K562 (cell line): ENCODE measurements around the gene CREM. TPM values are rescaled to one million over a fixed set of nuclear protein-coding genes. Genes with fewer than 3 reads are reported as not detected.

ENCODE experiments used
- CTCF ChIP-seq, 3 experiments: IDR thresholded peaks in 2 of 3; conservative IDR thresholded peaks in 1 of 3; 2 replicates each; pipeline ENCODE4 v1.5.1; 2011 to 2012; ENCODE audit warnings: low read length in 3 of 3, mild to moderate bottlenecking in 3 of 3, control low read depth in 2 of 3, improper control_type of control experiment in 1 of 3, inconsistent platforms in 1 of 3, low read depth in 1 of 3, mixed read lengths in 1 of 3, moderate library complexity in 1 of 3; ENCODE audit not compliant: insufficient read depth in 2 of 3
- GABPB1 ChIP-seq: sonication (generic); formaldehyde crosslinking; IDR thresholded peaks from 2 replicates; pipeline ENCODE4 v1.8.0; 2022; ENCODE audit warnings: mild to moderate bottlenecking, missing genetic modification reagents
- PHTF2 ChIP-seq: fragments of 250-450 bp; sonication (Bioruptor Pico); IDR thresholded peaks from 2 replicates; pipeline ENCODE4 v1.5.0; 2021; ENCODE audit warnings: mild to moderate bottlenecking
- REST ChIP-seq, 2 experiments: fragments of 450-650 bp; formaldehyde crosslinking in 1 of 2; IDR thresholded peaks; 2 replicates each; pipeline versions ENCODE4 v1.4.0 to v1.6.1; 2014 to 2020; ENCODE audit warnings: mild to moderate bottlenecking in 2 of 2, borderline replicate concordance in 1 of 2, low read depth in 1 of 2
- SMC3 ChIP-seq: conservative IDR thresholded peaks from 2 replicates; pipeline ENCODE4 v1.6.1; 2011; ENCODE audit warnings: low read depth, low read length, improper control_type of control experiment; ENCODE audit not compliant: insufficient read depth
- SUPT5H ChIP-seq: fragments of 450-650 bp; IDR thresholded peaks from 2 replicates; pipeline ENCODE4 v1.6.1; 2016
- polyA plus RNA-seq, 8 experiments: library from polyadenylated mRNA; depleted of rRNA in 4 of 8; stranded (reverse) in 5 of 8; unstranded in 3 of 8; fragments of >200 nt; fragmentation: Nextera tagmentation in 2 of 8; fragmentation: Illumina TruSeq in 1 of 8; extraction: Ambion mirVana in 2 of 8; extraction: Trizol in 1 of 8; gene quantifications; 2 replicates each; pipeline versions ENCODE4 v1.2.1 to v1.2.3, GENCODE V29; 2011 to 2014; ENCODE audit warnings: inconsistent platforms in 1 of 8, missing spikeins in 1 of 8
- total RNA-seq, 7 experiments: library from RNA; depleted of rRNA in 6 of 7; stranded (reverse); fragments of >200 nt in 6 of 7; fragmentation: Illumina TruSeq in 2 of 7; extraction: Trizol in 2 of 7; gene quantifications; 2 replicates each; pipeline versions ENCODE4 v1.2.1 to v1.2.3, GENCODE V29; 2011 to 2021; ENCODE audit warnings: low replicate concordance in 1 of 7
- TF ChIP-seq, protein P1 (sequence below): fragments of 450-650 bp; formaldehyde crosslinking; IDR thresholded peaks from 2 replicates; pipeline ENCODE4 v1.4.0; 2020; ENCODE audit warnings: mild to moderate bottlenecking, moderate library complexity

The CREM gene
- total and polyA plus RNA-seq, 9 of the 15 experiments (the other 6 are each of a cell fraction or from before 2014, with no cell fraction given): 39.1 to 70.2 (median 48.3) TPM

DNA sequence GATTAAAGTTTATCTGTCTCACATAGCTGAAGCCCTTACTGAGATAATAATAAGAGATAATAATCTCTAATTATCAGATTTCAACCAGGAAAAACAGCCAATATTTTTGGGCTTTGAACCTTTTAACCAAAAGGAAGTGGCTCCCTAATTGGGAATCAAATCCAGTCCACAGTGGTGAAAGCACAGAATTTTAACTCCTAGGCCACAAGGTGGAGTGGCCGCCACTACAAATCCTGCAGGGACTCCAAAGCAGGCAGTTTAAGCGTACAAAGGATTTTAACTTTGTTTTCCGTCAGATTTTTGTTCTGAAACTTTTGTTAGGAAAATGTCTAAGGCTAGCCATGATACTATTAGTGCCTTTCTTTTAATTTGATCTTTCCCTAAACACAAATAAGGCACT, 110.1 kb downstream of the CREM start (continued):
- peak; percentile 62; the same call in 1 of the 2 replicates for TF ChIP-seq REST (IDR thresholded peaks at IDR 0.05; ENCODE audit: borderline replicate concordance)
- TF ChIP-seq REST (CRISPR knock-in tag; IDR thresholded peaks at IDR 0.05; ENCODE audit: low read depth): no peak
- TF ChIP-seq, protein P1, sequence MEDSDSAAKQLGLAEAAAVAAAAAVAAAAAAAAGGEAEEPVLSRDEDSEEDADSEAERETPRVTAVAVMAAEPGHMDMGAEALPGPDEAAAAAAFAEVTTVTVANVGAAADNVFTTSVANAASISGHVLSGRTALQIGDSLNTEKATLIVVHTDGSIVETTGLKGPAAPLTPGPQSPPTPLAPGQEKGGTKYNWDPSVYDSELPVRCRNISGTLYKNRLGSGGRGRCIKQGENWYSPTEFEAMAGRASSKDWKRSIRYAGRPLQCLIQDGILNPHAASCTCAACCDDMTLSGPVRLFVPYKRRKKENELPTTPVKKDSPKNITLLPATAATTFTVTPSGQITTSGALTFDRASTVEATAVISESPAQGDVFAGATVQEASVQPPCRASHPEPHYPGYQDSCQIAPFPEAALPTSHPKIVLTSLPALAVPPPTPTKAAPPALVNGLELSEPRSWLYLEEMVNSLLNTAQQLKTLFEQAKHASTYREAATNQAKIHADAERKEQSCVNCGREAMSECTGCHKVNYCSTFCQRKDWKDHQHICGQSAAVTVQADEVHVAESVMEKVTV (CRISPR knock-in tag): peak; percentile 56
- no peak for TF ChIP-seq GABPB1 (CRISPR knock-in tag)
- TF ChIP-seq SUPT5H: no peak
- peak; percentile 39; the same call in 1 of the 2 replicates for TF ChIP-seq SMC3
- TF ChIP-seq CTCF (IDR thresholded peaks at IDR 0.05 in 2 of 3, conservative IDR thresholded peaks at IDR 0.05 in 1 of 3; ENCODE audit: insufficient read depth in 2 of 3, low read depth in 1 of 3, low read length in 3 of 3): peak; percentile 42 to 76 (median 47); a peak in 5 of 6 replicates
- TF ChIP-seq PHTF2 (CRISPR knock-in tag): no peak
